SK-N-SH treated with all-trans-retinoic acid at 6 μM for 48 hours (cell line): ENCODE results near the gene GIPC1.

Experiments used
- ATAC-seq: fragments of 200-7000 bp; cut with Tn5 transposase; 3 replicates; pipeline ENCODE4 v1.9.1; 2020; ENCODE audit warnings: mild to moderate bottlenecking, moderate library complexity
- ARNTL ChIP-seq: fragments of 450-650 bp; formaldehyde crosslinking; IDR thresholded peaks from 2 replicates; pipeline ENCODE4 v1.5.0; 2020; ENCODE audit warnings: low read depth, mild to moderate bottlenecking, moderate library complexity, borderline replicate concordance
- BACH2 ChIP-seq: fragments of 250-450 bp; sonication (Bioruptor Pico); IDR thresholded peaks from 2 replicates; pipeline ENCODE4 v1.9.0; 2021; ENCODE audit warnings: mild to moderate bottlenecking, borderline replicate concordance
- CSDC2 ChIP-seq: fragments of 250-450 bp; sonication (Bioruptor Pico); IDR thresholded peaks from 2 replicates; pipeline ENCODE4 v1.5.0; 2020; ENCODE audit warnings: mild to moderate bottlenecking, moderate library complexity
- GLIS3 ChIP-seq: fragments of 250-450 bp; sonication (Bioruptor Pico); IDR thresholded peaks from 2 replicates; pipeline ENCODE4 v1.5.0; 2020; ENCODE audit warnings: mild to moderate bottlenecking, moderate library complexity
- OSR1 ChIP-seq: fragments of 250-450 bp; sonication (Bioruptor Pico); IDR thresholded peaks from 2 replicates; pipeline ENCODE4 v1.8.0; 2022; ENCODE audit warnings: moderate library complexity, mild to moderate bottlenecking, inconsistent platforms
- PPARA ChIP-seq: fragments of 250-450 bp; sonication (Bioruptor Pico); IDR thresholded peaks from 2 replicates; pipeline ENCODE4 v1.5.0; 2020; ENCODE audit warnings: mild to moderate bottlenecking, borderline replicate concordance
- SNAI2 ChIP-seq: fragments of 250-450 bp; sonication (Bioruptor Pico); IDR thresholded peaks from 2 replicates; pipeline ENCODE4 v1.5.0; 2020; ENCODE audit warnings: mild to moderate bottlenecking, moderate library complexity
- TCF4 ChIP-seq: fragments of 250-450 bp; sonication (Bioruptor Pico); IDR thresholded peaks from 2 replicates; pipeline ENCODE4 v1.8.0; 2021; ENCODE audit warnings: mild to moderate bottlenecking, moderate library complexity, borderline replicate concordance
- TOX ChIP-seq: fragments of 250-450 bp; sonication (Bioruptor Pico); IDR thresholded peaks from 2 replicates; pipeline ENCODE4 v1.8.0; 2021; ENCODE audit warnings: mild to moderate bottlenecking, moderate library complexity, borderline replicate concordance
- ZFP3 ChIP-seq: fragments of 250-450 bp; sonication (Bioruptor Pico); IDR thresholded peaks from 2 replicates; pipeline ENCODE4 v1.5.0; 2020; ENCODE audit warnings: mild to moderate bottlenecking, moderate library complexity
- ZFP30 ChIP-seq: fragments of 450-650 bp; formaldehyde crosslinking; IDR thresholded peaks from 2 replicates; pipeline ENCODE4 v1.5.0; 2022; ENCODE audit warnings: mild to moderate bottlenecking, moderate library complexity
- ZNF565 ChIP-seq: fragments of 450-650 bp; formaldehyde crosslinking; conservative IDR thresholded peaks from 2 replicates; pipeline ENCODE4 v1.5.0; 2020; ENCODE audit warnings: low read depth, mild to moderate bottlenecking, moderate library complexity
- ZNF70 ChIP-seq: fragments of 450-650 bp; formaldehyde crosslinking; IDR thresholded peaks from 2 replicates; pipeline ENCODE4 v1.5.0; 2020; ENCODE audit warnings: mild to moderate bottlenecking, moderate library complexity
- TF ChIP-seq, protein P1 (sequence below): fragments of 250-450 bp; sonication (Bioruptor Pico); IDR thresholded peaks from 2 replicates; pipeline ENCODE4 v1.8.0; 2021; ENCODE audit warnings: low read depth, mild to moderate bottlenecking, moderate library complexity, borderline replicate concordance
- TF ChIP-seq, protein P2 (sequence below): fragments of 250-450 bp; sonication (Bioruptor Pico); IDR thresholded peaks from 2 replicates; pipeline ENCODE4 v1.5.0; 2020; ENCODE audit warnings: mild to moderate bottlenecking, moderate library complexity
- TF ChIP-seq, protein P3 (sequence below): fragments of 250-450 bp; sonication (Bioruptor Pico); IDR thresholded peaks from 2 replicates; pipeline ENCODE4 v1.5.1; 2020; ENCODE audit warnings: low read depth, mild to moderate bottlenecking, moderate library complexity
- TF ChIP-seq, protein P4 (sequence below): fragments of 250-450 bp; sonication (Bioruptor Pico); IDR thresholded peaks from 2 replicates; pipeline ENCODE4 v1.8.0; 2020; ENCODE audit warnings: mild to moderate bottlenecking, moderate library complexity, borderline replicate concordance

The GIPC1 gene

DNA sequence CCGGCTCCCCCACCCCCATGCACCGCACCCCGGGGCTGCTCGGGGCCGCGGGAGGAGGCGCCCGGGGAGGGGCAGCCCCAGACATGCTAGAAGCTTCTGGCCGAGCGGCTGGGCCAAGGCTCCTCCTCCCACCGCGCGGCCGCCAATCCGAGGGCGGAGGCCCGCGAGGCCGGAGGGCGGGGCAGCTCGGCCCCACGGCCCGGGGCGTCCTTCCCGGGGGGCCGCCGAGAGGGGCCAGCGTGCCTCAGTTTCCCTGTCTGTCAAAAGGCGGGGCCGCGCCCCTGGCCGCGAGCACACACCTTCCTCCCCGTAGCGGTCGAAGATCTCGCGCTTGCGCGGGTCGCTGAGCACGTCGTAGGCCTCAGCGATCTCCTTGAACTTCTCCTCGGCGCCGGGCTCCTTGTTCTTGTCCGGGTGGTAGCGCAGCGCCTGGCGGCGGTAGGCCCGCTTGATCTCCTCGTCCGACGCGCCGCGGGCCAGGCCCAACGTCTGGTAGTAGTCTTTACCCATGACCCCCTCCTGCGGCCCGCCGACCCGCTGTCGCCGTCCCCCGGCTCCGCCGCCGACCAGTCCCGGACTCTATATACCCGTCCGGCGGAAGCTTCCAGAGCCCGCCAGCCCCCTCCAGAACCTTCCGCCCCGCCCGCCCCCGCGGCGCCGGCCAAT is 22.0 kb upstream of the GIPC1 start, which contains the start of gene DNAJB1 (continued):
- TF ChIP-seq, protein P1, sequence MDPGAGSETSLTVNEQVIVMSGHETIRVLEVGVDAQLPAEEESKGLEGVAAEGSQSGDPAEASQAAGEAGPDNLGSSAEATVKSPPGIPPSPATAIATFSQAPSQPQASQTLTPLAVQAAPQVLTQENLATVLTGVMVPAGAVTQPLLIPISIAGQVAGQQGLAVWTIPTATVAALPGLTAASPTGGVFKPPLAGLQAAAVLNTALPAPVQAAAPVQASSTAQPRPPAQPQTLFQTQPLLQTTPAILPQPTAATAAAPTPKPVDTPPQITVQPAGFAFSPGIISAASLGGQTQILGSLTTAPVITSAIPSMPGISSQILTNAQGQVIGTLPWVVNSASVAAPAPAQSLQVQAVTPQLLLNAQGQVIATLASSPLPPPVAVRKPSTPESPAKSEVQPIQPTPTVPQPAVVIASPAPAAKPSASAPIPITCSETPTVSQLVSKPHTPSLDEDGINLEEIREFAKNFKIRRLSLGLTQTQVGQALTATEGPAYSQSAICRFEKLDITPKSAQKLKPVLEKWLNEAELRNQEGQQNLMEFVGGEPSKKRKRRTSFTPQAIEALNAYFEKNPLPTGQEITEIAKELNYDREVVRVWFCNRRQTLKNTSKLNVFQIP (CRISPR knock-in tag), result peak; percentile 45; the same call in 1 of the 2 replicates

DNA sequence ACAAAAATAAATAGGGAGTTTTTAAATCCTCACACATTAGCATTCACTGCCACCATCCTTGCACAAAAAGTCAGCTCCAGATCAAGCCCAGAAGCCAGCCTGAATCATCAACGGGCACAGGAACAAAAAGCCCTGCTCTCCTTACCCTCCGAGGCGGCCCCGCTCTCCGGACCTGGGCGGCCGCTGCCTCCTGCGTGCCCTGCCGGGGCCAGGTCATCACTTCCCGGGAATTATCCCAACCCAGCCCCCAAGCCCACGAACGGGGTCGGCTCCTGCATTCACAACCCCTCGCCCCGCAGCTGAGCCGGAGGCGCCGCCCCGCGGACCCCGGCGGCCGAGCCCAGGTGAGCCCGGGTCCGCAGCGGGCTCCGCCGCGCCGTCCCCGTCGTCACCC is 21.5 kb upstream of the GIPC1 start:
- TF ChIP-seq, protein P2, sequence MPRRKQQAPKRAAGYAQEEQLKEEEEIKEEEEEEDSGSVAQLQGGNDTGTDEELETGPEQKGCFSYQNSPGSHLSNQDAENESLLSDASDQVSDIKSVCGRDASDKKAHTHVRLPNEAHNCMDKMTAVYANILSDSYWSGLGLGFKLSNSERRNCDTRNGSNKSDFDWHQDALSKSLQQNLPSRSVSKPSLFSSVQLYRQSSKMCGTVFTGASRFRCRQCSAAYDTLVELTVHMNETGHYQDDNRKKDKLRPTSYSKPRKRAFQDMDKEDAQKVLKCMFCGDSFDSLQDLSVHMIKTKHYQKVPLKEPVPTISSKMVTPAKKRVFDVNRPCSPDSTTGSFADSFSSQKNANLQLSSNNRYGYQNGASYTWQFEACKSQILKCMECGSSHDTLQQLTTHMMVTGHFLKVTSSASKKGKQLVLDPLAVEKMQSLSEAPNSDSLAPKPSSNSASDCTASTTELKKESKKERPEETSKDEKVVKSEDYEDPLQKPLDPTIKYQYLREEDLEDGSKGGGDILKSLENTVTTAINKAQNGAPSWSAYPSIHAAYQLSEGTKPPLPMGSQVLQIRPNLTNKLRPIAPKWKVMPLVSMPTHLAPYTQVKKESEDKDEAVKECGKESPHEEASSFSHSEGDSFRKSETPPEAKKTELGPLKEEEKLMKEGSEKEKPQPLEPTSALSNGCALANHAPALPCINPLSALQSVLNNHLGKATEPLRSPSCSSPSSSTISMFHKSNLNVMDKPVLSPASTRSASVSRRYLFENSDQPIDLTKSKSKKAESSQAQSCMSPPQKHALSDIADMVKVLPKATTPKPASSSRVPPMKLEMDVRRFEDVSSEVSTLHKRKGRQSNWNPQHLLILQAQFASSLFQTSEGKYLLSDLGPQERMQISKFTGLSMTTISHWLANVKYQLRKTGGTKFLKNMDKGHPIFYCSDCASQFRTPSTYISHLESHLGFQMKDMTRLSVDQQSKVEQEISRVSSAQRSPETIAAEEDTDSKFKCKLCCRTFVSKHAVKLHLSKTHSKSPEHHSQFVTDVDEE (CRISPR knock-in tag), result no peak
- TF ChIP-seq TCF4 (CRISPR knock-in tag), result no peak
- no peak for TF ChIP-seq TOX (CRISPR knock-in tag)
- TF ChIP-seq ZFP30 (CRISPR knock-in tag), result no peak
- no peak for TF ChIP-seq ZNF565 (CRISPR knock-in tag)
- TF ChIP-seq, protein P3, sequence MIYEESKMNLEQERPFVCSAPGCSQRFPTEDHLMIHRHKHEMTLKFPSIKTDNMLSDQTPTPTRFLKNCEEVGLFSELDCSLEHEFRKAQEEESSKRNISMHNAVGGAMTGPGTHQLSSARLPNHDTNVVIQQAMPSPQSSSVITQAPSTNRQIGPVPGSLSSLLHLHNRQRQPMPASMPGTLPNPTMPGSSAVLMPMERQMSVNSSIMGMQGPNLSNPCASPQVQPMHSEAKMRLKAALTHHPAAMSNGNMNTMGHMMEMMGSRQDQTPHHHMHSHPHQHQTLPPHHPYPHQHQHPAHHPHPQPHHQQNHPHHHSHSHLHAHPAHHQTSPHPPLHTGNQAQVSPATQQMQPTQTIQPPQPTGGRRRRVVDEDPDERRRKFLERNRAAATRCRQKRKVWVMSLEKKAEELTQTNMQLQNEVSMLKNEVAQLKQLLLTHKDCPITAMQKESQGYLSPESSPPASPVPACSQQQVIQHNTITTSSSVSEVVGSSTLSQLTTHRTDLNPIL, result no peak
- no peak for TF ChIP-seq ARNTL (CRISPR knock-in tag)
- TF ChIP-seq SNAI2 (CRISPR knock-in tag), result no peak
- ATAC-seq, result no peak; the same call in 2 of the 3 replicates

DNA sequence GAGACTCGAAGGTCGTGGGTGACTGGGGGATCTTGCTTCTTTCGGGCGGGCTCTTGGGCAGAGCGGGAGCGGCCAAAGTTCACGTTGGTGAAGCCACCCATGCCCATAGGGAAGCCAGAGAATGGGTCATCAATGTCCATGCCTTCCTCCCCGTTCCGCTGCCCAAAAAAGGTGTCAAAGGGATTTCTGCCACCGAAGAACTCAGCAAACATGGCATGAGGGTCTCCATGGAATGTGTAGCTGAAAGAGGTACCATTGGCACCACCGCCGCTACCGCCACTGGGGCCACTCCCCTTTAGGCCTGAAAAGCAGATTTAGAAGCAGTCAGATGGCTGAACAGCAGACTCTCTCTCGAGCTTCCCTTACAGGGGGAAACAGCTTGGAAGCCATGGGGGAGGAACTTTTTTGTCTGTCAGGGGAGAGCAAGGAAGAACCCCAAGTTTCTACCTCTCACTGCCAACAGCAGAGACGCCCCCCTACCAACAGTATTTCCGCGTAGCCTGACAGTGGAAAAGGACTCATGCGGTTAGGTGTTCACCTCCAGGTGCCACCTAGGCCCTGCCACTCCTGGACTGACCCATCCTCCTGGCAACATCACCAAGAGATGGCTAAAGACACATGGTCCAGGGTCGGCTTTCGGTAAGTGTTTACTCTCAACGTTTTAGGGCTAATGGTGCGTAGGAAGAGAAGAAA is 21.0 kb upstream of the GIPC1 start:
- no peak for ATAC-seq
- TF ChIP-seq, protein P4, sequence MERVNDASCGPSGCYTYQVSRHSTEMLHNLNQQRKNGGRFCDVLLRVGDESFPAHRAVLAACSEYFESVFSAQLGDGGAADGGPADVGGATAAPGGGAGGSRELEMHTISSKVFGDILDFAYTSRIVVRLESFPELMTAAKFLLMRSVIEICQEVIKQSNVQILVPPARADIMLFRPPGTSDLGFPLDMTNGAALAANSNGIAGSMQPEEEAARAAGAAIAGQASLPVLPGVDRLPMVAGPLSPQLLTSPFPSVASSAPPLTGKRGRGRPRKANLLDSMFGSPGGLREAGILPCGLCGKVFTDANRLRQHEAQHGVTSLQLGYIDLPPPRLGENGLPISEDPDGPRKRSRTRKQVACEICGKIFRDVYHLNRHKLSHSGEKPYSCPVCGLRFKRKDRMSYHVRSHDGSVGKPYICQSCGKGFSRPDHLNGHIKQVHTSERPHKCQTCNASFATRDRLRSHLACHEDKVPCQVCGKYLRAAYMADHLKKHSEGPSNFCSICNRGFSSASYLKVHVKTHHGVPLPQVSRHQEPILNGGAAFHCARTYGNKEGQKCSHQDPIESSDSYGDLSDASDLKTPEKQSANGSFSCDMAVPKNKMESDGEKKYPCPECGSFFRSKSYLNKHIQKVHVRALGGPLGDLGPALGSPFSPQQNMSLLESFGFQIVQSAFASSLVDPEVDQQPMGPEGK, result no peak
- TF ChIP-seq, protein P2 (CRISPR knock-in tag), result no peak
- TF ChIP-seq CSDC2 (no peak), ZNF70 (CRISPR knock-in tag) (no peak), GLIS3 (CRISPR knock-in tag) (no peak), BACH2 (CRISPR knock-in tag) (no peak), PPARA (no peak), OSR1 (CRISPR knock-in tag) (no peak), ZFP3 (CRISPR knock-in tag) (no peak)
- TF ChIP-seq, protein P3, result no peak
